ENCODE measurements around the gene MYOF. TPM values are rescaled to one million over a fixed set of nuclear protein-coding genes. Genes with fewer than 3 reads are reported as not detected.

MYOF gene
- total RNA-seq, 1 donor from 2014 or later, result 82.5 TPM

GRCh38 chr10:93406364-93407145, 75.6 kb downstream of the MYOF start:
- intact Hi-C loops (cut with DNase I), result no loop called here
- no peak for DNase-seq (ENCODE audit: low spot score)

GRCh38 chr10:93404048-93404354, 78.1 kb downstream of the MYOF start:
- intact Hi-C loops (cut with DNase I), result no loop called here
- DNase-seq (ENCODE audit: low spot score), result no peak

- intact Hi-C loops (cut with DNase I), result no loop called here
- no peak for DNase-seq (ENCODE audit: low spot score)
These were observed 78.7 kb downstream of the MYOF start for GRCh38 chr10:93403152-93404047.

- intact Hi-C loops (cut with DNase I), result no loop called here
- no peak for DNase-seq (ENCODE audit: low spot score)
These were observed 79.9 kb downstream of the MYOF start for GRCh38 chr10:93402192-93402591.

- DNase-seq (ENCODE audit: low spot score), result no peak
- intact Hi-C loops (cut with DNase I), result no loop called here
These were observed 83.6 kb downstream of the MYOF start for GRCh38 chr10:93398528-93398927.

GRCh38 chr10:93397020-93397419, 85.1 kb downstream of the MYOF start:
- DNase-seq (ENCODE audit: low spot score), result no peak
- intact Hi-C loops (cut with DNase I), result no loop called here

GRCh38 chr10:93393211-93393610, 88.9 kb downstream of the MYOF start:
- DNase-seq (ENCODE audit: low spot score), result no peak
- intact Hi-C loops (cut with DNase I), result no loop called here

- no peak for DNase-seq (ENCODE audit: low spot score)
- intact Hi-C loops (cut with DNase I), result no loop called here
These were observed 90.0 kb downstream of the MYOF start for GRCh38 chr10:93392121-93392520.

GRCh38 chr10:93390306-93391090, 91.6 kb downstream of the MYOF start:
- intact Hi-C loops (cut with DNase I), result no loop called here

GRCh38 chr10:93386631-93387369, 95.3 kb downstream of the MYOF start:
- no peak for DNase-seq (ENCODE audit: low spot score)
- intact Hi-C loops (cut with DNase I), result no loop called here

More at GRCh38 chr10:93390306-93391090, 91.6 kb downstream of the MYOF start:
- DNase-seq (ENCODE audit: low spot score), result no peak

- no peak for DNase-seq (ENCODE audit: low spot score)
- intact Hi-C loops (cut with DNase I), result no loop called here
These were observed 96.8 kb downstream of the MYOF start for GRCh38 chr10:93385345-93385744.

- no peak for DNase-seq (ENCODE audit: low spot score)
- intact Hi-C loops (cut with DNase I), result no loop called here
These were observed 98.1 kb downstream of the MYOF start for GRCh38 chr10:93384006-93384405.

- no peak for DNase-seq (ENCODE audit: low spot score)
- intact Hi-C loops (cut with DNase I), result no loop called here
These were observed 98.6 kb downstream of the MYOF start for GRCh38 chr10:93383562-93383981.

GRCh38 chr10:93379731-93380575, 102.2 kb downstream of the MYOF start:
- intact Hi-C loops (cut with DNase I), result loop anchor here (5.0 kb wide), 1 partner anchor 37 kb away; no protein-coding TSS in a partner anchor
- no peak for DNase-seq (ENCODE audit: low spot score)

GRCh38 chr10:93378997-93379730, 103.0 kb downstream of the MYOF start:
- intact Hi-C loops (cut with DNase I), result loop anchor here (5.0 kb wide), 1 partner anchor 38 kb away; no protein-coding TSS in a partner anchor
- no peak for DNase-seq (ENCODE audit: low spot score)

- intact Hi-C loops (cut with DNase I), result loop anchor here (5.0 kb wide), 1 partner anchor 39 kb away; no protein-coding TSS in a partner anchor
- DNase-seq (ENCODE audit: low spot score), result no peak
These were observed 104.1 kb downstream of the MYOF start for GRCh38 chr10:93378039-93378438.
